HS-5 (cell line): ENCODE measurements around the gene ABHD16B.

Experiments used
- DNase-seq: peaks from one replicate; pipeline ENCODE4 v3.0.0-alpha.2; 2012; ENCODE audit warnings: low read depth

Gene ABHD16B

GRCh38 chr20:63895952-63896263, 34.6 kb downstream of the ABHD16B start:
- no peak for DNase-seq

- DNase-seq: no peak
Observed at GRCh38 chr20:63896264-63897105, 35.2 kb downstream of the ABHD16B start.

- no peak for DNase-seq
Observed at GRCh38 chr20:63897978-63898561, 36.8 kb downstream of the ABHD16B start.

- no peak for DNase-seq
Observed at GRCh38 chr20:63898882-63899558, 37.7 kb downstream of the ABHD16B start.

- no peak for DNase-seq
Observed at GRCh38 chr20:63900413-63900812, 39.1 kb downstream of the ABHD16B start.

GRCh38 chr20:63903796-63904561, 42.7 kb downstream of the ABHD16B start:
- DNase-seq: no peak

- no peak for DNase-seq
Observed at GRCh38 chr20:63908008-63908682, 46.8 kb downstream of the ABHD16B start.

GRCh38 chr20:63911176-63911575, 49.9 kb downstream of the ABHD16B start:
- no peak for DNase-seq
